ENCODE data around the gene HNMT.

HNMT gene

GRCh38 chr2:137944714-137945113 lies 19.6 kb upstream of the HNMT start:
- TF ChIP-seq CTCF (IDR thresholded peaks at IDR 0.05; ENCODE audit: control insufficient read depth, extremely low read depth, insufficient read depth) = no peak
- DNase-seq (ENCODE audit: low read depth) = no peak
- no peak overlapping the region for H3K4me3 ChIP-seq (ENCODE audit: low read depth, low read length)

- no peak for TF ChIP-seq CTCF (IDR thresholded peaks at IDR 0.05; ENCODE audit: control insufficient read depth, extremely low read depth, insufficient read depth)
- no peak overlapping the region for H3K4me3 ChIP-seq (ENCODE audit: low read depth, low read length)
- DNase-seq (ENCODE audit: low read depth) = no peak
Observed at GRCh38 chr2:137945229-137945628, 19.0 kb upstream of the HNMT start.

GRCh38 chr2:137946227-137946626 lies 18.0 kb upstream of the HNMT start:
- TF ChIP-seq CTCF (IDR thresholded peaks at IDR 0.05; ENCODE audit: control insufficient read depth, extremely low read depth, insufficient read depth) = no peak
- H3K4me3 ChIP-seq (ENCODE audit: low read depth, low read length) = no peak overlapping the region
- no peak for DNase-seq (ENCODE audit: low read depth)

- H3K4me3 ChIP-seq (ENCODE audit: low read depth, low read length) = no peak overlapping the region
- TF ChIP-seq CTCF (IDR thresholded peaks at IDR 0.05; ENCODE audit: control insufficient read depth, extremely low read depth, insufficient read depth) = no peak
- no peak for DNase-seq (ENCODE audit: low read depth)
Observed at GRCh38 chr2:137947032-137947727, 17.1 kb upstream of the HNMT start.

GRCh38 chr2:137947728-137948336 lies 16.4 kb upstream of the HNMT start:
- H3K4me3 ChIP-seq (ENCODE audit: low read depth, low read length) = no peak overlapping the region
- TF ChIP-seq CTCF (IDR thresholded peaks at IDR 0.05; ENCODE audit: control insufficient read depth, extremely low read depth, insufficient read depth) = peak; percentile 66
- DNase-seq (ENCODE audit: low read depth) = peak; percentile 41

- DNase-seq (ENCODE audit: low read depth) = no peak
- TF ChIP-seq CTCF (IDR thresholded peaks at IDR 0.05; ENCODE audit: control insufficient read depth, extremely low read depth, insufficient read depth) = no peak
- no peak overlapping the region for H3K4me3 ChIP-seq (ENCODE audit: low read depth, low read length)
Observed at GRCh38 chr2:137948894-137949293, 15.4 kb upstream of the HNMT start.

GRCh38 chr2:137950238-137950637 lies 14.0 kb upstream of the HNMT start:
- TF ChIP-seq CTCF (IDR thresholded peaks at IDR 0.05; ENCODE audit: control insufficient read depth, extremely low read depth, insufficient read depth) = no peak
- DNase-seq (ENCODE audit: low read depth) = no peak
- no peak overlapping the region for H3K4me3 ChIP-seq (ENCODE audit: low read depth, low read length)

Measured in LNCaP clone FGC (cell line).